T-helper 1 cell treated with Interleukin-12 subunit alpha and Interleukin-12 subunit beta and Interleukin-4 antibody, amounts not matched to agents 30 μg/mL and 1 μg/mL, for 36 hours (primary cell): ENCODE data around the gene TENM4.

Source experiments
- H3K27ac Mint-ChIP-seq: one replicate; pipeline ENCODE4 v1.8.0; 2021; ENCODE audit warnings: mild to moderate bottlenecking, mixed read lengths
- H3K27me3 Mint-ChIP-seq: one replicate; pipeline ENCODE4 v1.8.0; 2021; ENCODE audit warnings: low read depth, mixed read lengths
- H3K36me3 Mint-ChIP-seq: one replicate; pipeline ENCODE4 v1.8.0; 2021; ENCODE audit warnings: low read depth, mixed read lengths
- H3K4me1 Mint-ChIP-seq: one replicate; pipeline ENCODE4 v1.8.0; 2021; ENCODE audit warnings: low read depth, mixed read lengths
- H3K4me3 Mint-ChIP-seq: one replicate; pipeline ENCODE4 v1.8.0; 2021; ENCODE audit warnings: mild to moderate bottlenecking, moderate library complexity, mixed read lengths
- H3K9me3 Mint-ChIP-seq: one replicate; pipeline ENCODE4 v1.8.0; 2021; ENCODE audit warnings: mixed read lengths

TENM4 gene

GRCh38 chr11:79269611-79270307 lies 171.1 kb downstream of the TENM4 start:
- Mint-ChIP-seq H3K36me3 (no peaks in the 10 kb centered on the region), H3K27ac (no peak overlapping the region), H3K27me3 (no peaks in the 10 kb centered on the region), H3K9me3 (no peaks in the 10 kb centered on the region), H3K4me1 (no peaks in the 10 kb centered on the region), H3K4me3 (no peak overlapping the region)

- Mint-ChIP-seq H3K9me3 (no peaks in the 10 kb centered on the region), H3K4me3 (no peak overlapping the region), H3K27ac (no peak overlapping the region), H3K36me3 (no peaks in the 10 kb centered on the region), H3K27me3 (no peaks in the 10 kb centered on the region), H3K4me1 (no peaks in the 10 kb centered on the region)
Observed at GRCh38 chr11:79266396-79266795, 174.4 kb downstream of the TENM4 start.

DNA sequence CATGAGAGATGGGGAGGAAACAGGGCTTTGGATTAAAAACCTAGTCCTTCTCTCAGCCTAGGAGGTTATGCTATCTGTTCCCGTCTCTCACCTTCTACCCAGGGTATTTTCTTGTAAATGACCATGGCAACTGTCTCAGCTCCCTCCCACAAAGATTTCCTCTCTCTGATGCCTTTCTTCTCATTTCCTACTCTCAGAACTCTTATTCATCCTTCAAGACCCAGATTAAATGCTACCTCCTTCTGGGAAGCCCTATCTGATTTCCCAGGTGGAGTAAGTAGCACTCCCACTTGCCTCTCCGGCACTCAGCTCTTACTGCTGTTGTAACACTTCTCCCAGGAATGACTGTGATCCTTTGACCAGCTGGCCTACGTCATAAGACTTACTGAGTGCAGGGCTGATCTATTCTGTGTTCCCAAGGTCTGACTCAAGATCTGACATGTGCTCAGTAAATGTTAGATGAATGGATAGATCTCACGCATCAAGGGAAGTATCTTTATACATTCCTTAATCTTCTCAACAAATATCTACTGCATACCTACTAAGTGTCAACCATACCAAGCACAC lies 175.0 kb downstream of the TENM4 start:
- H3K9me3 Mint-ChIP-seq: no peaks in the 10 kb centered on the region
- H3K27me3 Mint-ChIP-seq: no peaks in the 10 kb centered on the region
- H3K27ac Mint-ChIP-seq: no peak overlapping the region
- no peak overlapping the region for H3K4me3 Mint-ChIP-seq
- no peaks in the 10 kb centered on the region for H3K36me3 Mint-ChIP-seq
- no peaks in the 10 kb centered on the region for H3K4me1 Mint-ChIP-seq

- Mint-ChIP-seq H3K9me3 (no peaks in the 10 kb centered on the region), H3K27me3 (no peaks in the 10 kb centered on the region), H3K4me3 (no peak overlapping the region), H3K27ac (no peak overlapping the region), H3K4me1 (no peaks in the 10 kb centered on the region), H3K36me3 (no peaks in the 10 kb centered on the region)
Observed at GRCh38 chr11:79264284-79264683, 176.5 kb downstream of the TENM4 start.

DNA sequence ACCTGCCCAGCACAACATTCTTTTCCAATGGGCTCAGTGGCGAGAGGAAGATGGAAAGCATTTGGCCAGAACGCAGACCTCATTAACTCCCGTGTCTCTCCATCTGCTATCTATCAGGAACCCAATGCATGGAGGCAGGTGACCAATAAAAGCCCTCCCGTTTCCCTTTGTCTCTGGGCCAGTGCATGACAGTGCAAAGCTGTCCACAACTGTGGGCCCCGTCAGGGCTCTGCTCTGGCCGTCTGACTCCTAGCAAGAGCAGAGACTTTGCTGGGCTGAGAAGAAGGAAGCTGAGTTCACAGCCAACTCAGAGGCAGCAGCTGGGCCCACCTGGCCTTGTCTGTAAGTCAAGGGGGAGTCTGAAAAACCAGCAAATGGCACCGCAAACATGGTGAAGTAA lies 177.8 kb downstream of the TENM4 start:
- Mint-ChIP-seq H3K9me3 (no peaks in the 10 kb centered on the region), H3K27me3 (no peaks in the 10 kb centered on the region), H3K27ac (no peak overlapping the region), H3K4me1 (no peaks in the 10 kb centered on the region), H3K36me3 (no peaks in the 10 kb centered on the region), H3K4me3 (no peak overlapping the region)

DNA sequence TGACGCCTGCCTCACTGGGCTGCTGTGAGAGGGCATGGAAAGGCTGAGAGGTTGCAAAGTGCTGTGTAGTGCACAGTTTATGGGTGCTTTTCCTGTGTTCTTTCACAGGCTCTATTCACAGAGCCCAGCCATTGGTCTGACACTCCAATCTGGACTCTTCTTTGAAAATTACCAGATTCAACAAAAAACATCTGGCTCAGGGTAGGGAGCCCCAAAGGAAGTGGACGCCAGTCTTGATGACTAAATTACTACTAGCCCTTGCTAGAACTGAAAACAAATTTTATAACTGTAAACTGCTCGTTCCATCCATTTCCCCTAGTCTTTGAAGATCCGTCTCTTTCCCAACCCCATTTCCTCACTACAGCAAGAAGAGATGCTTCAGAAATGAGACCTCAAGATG lies 178.6 kb downstream of the TENM4 start:
- no peaks in the 10 kb centered on the region for H3K36me3 Mint-ChIP-seq
- no peaks in the 10 kb centered on the region for H3K27me3 Mint-ChIP-seq
- H3K27ac Mint-ChIP-seq: no peak overlapping the region
- no peaks in the 10 kb centered on the region for H3K4me1 Mint-ChIP-seq
- H3K4me3 Mint-ChIP-seq: no peak overlapping the region
- no peaks in the 10 kb centered on the region for H3K9me3 Mint-ChIP-seq

DNA sequence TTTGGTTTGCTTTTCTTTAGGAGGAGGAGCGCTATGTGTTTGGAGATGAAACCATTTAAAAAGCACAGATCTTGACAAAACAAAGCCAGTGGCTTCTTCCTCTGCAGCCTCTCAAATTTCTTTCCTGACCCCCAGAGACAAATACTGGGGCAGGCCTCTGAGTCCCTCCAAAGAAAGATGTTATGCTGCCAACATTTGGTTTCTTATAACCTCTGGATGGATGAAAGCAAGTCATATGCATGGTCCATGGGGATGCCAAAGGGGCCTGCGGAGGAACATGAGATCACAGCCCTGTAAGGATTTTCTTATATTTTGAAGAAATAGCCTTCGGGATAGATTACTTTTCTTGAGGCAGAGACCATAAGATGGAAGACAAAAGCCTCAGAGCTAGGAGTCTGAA lies 179.1 kb downstream of the TENM4 start:
- Mint-ChIP-seq H3K4me3 (no peak overlapping the region), H3K27ac (no peak overlapping the region), H3K36me3 (no peaks in the 10 kb centered on the region), H3K27me3 (no peaks in the 10 kb centered on the region), H3K4me1 (no peaks in the 10 kb centered on the region), H3K9me3 (no peaks in the 10 kb centered on the region)

DNA sequence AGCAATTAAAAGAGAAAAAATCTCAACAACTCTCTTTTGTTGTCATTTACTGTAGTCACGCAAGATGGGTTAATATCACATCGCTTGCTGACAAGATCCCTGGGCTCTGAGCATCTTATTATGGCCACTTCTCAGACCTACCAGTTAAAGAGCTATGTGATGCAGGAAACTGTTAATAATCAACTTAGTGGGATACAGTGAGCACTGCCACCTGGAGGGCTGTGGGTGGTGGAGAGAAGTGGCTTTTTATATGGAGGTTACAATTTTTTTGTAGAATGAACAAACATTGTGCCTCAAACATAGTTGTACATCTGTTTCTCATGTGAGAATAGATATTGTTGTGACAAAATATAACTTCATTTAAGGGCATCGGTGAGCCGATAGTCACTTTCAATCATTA lies 181.0 kb downstream of the TENM4 start:
- Mint-ChIP-seq H3K9me3 (no peaks in the 10 kb centered on the region), H3K27me3 (no peaks in the 10 kb centered on the region), H3K4me3 (no peak overlapping the region), H3K36me3 (no peaks in the 10 kb centered on the region), H3K27ac (no peak overlapping the region), H3K4me1 (no peaks in the 10 kb centered on the region)

DNA sequence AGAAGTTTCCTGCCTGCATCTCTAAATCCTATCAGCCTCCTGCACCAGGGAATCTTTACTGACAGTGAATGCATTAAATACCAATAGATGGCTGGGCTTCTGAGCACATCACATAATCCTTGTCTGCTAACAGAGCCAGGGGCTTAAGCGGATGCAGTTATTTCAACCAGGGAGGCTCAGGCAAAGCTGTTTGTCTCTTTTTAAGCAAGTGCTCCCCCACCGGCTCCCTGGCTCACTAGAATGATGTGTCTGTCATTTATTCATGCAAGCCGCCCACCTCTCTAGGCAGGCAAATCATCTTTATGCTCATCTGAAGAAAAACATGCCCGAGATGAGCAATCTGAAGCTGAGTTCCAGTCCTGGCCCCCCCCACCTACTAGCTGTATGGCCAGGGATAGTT lies 182.3 kb downstream of the TENM4 start:
- no peaks in the 10 kb centered on the region for H3K9me3 Mint-ChIP-seq
- H3K4me3 Mint-ChIP-seq: no peak overlapping the region
- no peaks in the 10 kb centered on the region for H3K36me3 Mint-ChIP-seq
- no peak overlapping the region for H3K27ac Mint-ChIP-seq
- no peaks in the 10 kb centered on the region for H3K27me3 Mint-ChIP-seq
- no peaks in the 10 kb centered on the region for H3K4me1 Mint-ChIP-seq

DNA sequence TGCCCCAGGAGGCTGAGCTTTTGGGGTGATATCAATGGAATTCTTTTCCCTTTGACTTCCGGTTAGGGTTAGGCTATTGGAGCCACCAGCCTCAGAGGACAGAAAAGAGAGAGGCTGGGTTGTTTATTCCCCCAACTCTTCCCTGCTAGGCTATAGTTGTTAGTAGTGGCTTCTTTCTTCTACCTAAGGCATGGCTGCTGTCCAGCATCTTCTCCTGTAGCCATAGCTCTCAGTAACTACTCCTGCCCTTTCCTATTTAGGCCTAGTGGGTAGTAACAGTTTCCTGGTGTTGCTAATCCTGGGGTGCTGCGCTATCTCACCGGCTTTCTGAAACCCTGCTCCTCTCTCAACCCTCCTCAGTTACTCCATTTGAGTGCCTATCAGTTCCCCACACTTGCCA lies 184.9 kb downstream of the TENM4 start:
- H3K27me3 Mint-ChIP-seq: no peaks in the 10 kb centered on the region
- no peak overlapping the region for H3K4me3 Mint-ChIP-seq
- H3K4me1 Mint-ChIP-seq: no peaks in the 10 kb centered on the region
- no peaks in the 10 kb centered on the region for H3K36me3 Mint-ChIP-seq
- no peaks in the 10 kb centered on the region for H3K9me3 Mint-ChIP-seq
- H3K27ac Mint-ChIP-seq: no peak overlapping the region

DNA sequence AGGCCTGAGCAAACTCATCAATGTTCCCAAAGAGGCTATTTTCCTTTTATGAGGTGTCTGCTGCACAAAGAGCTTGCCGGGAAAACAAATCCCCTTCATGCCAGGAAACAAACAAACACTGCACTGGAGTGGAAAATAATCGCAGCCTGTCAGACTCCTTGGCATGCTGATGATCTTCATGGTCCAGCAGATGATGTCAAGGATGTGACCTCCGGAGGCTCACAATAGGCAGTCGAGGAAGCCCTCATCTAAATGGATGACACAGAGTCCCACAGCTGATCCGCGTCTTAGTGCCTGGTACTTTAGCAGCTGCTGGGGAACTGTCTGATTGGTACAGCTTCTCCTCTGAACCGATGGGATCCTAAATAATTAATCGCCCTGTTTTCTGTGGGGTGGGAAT lies 187.6 kb downstream of the TENM4 start:
- Mint-ChIP-seq H3K9me3 (no peaks in the 10 kb centered on the region), H3K36me3 (no peaks in the 10 kb centered on the region), H3K27ac (no peak overlapping the region), H3K27me3 (no peaks in the 10 kb centered on the region), H3K4me1 (no peaks in the 10 kb centered on the region), H3K4me3 (no peak overlapping the region)

- no peaks in the 10 kb centered on the region for H3K27me3 Mint-ChIP-seq
- H3K4me3 Mint-ChIP-seq: no peak overlapping the region
- no peaks in the 10 kb centered on the region for H3K4me1 Mint-ChIP-seq
- no peak overlapping the region for H3K27ac Mint-ChIP-seq
- no peaks in the 10 kb centered on the region for H3K9me3 Mint-ChIP-seq
- no peaks in the 10 kb centered on the region for H3K36me3 Mint-ChIP-seq
Observed at GRCh38 chr11:79249295-79249993, 191.4 kb downstream of the TENM4 start.

GRCh38 chr11:79244798-79245197 lies 196.0 kb downstream of the TENM4 start:
- no peaks in the 10 kb centered on the region for H3K27me3 Mint-ChIP-seq
- no peaks in the 10 kb centered on the region for H3K36me3 Mint-ChIP-seq
- H3K4me1 Mint-ChIP-seq: no peaks in the 10 kb centered on the region
- H3K27ac Mint-ChIP-seq: no peak overlapping the region
- no peak overlapping the region for H3K4me3 Mint-ChIP-seq
- H3K9me3 Mint-ChIP-seq: no peaks in the 10 kb centered on the region

GRCh38 chr11:79244241-79244772 lies 196.5 kb downstream of the TENM4 start:
- Mint-ChIP-seq H3K4me1 (no peaks in the 10 kb centered on the region), H3K27ac (no peak overlapping the region), H3K9me3 (no peaks in the 10 kb centered on the region), H3K36me3 (no peaks in the 10 kb centered on the region), H3K27me3 (no peaks in the 10 kb centered on the region), H3K4me3 (no peak overlapping the region)
